ENCODE data around the gene DUOXA1.

The DUOXA1 gene

DNA sequence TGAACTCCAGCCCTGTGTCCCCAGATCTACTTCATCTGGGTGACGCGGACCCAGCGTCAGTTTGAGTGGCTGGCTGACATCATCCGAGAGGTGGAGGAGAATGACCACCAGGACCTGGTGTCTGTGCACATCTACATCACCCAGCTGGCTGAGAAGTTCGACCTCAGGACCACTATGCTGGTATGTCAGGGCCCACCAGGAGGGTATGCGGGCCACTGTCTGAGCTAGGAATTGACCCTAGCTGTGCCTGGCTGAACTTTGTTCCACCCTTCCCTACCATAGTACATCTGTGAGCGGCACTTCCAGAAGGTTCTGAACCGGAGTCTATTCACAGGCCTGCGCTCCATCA, 33.8 kb upstream of the DUOXA1 start:
- no peaks in the 10 kb centered on the region for H3K27me3 ChIP-seq (ENCODE audit: insufficient read depth, low read length)
- H3K4me1 ChIP-seq (ENCODE audit: insufficient read depth, low read length) = peaks cover 3% of the 10 kb centered on the region

GRCh38 chr15:45162771-45163507, 33.3 kb upstream of the DUOXA1 start:
- Histone ChIP-seq H3K9me3 (ENCODE audit: low read length) (no peaks in the 10 kb centered on the region), H3K36me3 (ENCODE audit: insufficient read depth, low read length) (no peaks in the 10 kb centered on the region), H2AFZ (ENCODE audit: low read depth, low read length) (no peak overlapping the region), H3K4me1 (ENCODE audit: insufficient read depth, low read length) (peaks cover 8% of the 10 kb centered on the region), H3K4me3 (ENCODE audit: low read length) (no peak overlapping the region), H3K27me3 (ENCODE audit: insufficient read depth, low read length) (no peaks in the 10 kb centered on the region)

More for the DNA sequence above, 33.8 kb upstream of the DUOXA1 start:
- Histone ChIP-seq H3K36me3 (ENCODE audit: insufficient read depth, low read length) (peaks cover 3% of the 10 kb centered on the region), H3K9me3 (ENCODE audit: low read length) (no peaks in the 10 kb centered on the region), H2AFZ (ENCODE audit: low read depth, low read length) (no peak overlapping the region), H3K4me3 (ENCODE audit: low read length) (no peak overlapping the region)

GRCh38 chr15:45161666-45162065, 32.0 kb upstream of the DUOXA1 start:
- H3K4me3 ChIP-seq (ENCODE audit: low read length) = no peak overlapping the region
- no peaks in the 10 kb centered on the region for H3K27me3 ChIP-seq (ENCODE audit: insufficient read depth, low read length)
- H3K4me1 ChIP-seq (ENCODE audit: insufficient read depth, low read length) = peaks cover 17% of the 10 kb centered on the region
- no peak overlapping the region for H2AFZ ChIP-seq (ENCODE audit: low read depth, low read length)
- no peaks in the 10 kb centered on the region for H3K36me3 ChIP-seq (ENCODE audit: insufficient read depth, low read length)
- H3K9me3 ChIP-seq (ENCODE audit: low read length) = no peaks in the 10 kb centered on the region

GRCh38 chr15:45157974-45158373, 28.3 kb upstream of the DUOXA1 start:
- Histone ChIP-seq H2AFZ (ENCODE audit: low read depth, low read length) (no peak overlapping the region), H3K4me1 (ENCODE audit: insufficient read depth, low read length) (peaks cover 14% of the 10 kb centered on the region)

DNA sequence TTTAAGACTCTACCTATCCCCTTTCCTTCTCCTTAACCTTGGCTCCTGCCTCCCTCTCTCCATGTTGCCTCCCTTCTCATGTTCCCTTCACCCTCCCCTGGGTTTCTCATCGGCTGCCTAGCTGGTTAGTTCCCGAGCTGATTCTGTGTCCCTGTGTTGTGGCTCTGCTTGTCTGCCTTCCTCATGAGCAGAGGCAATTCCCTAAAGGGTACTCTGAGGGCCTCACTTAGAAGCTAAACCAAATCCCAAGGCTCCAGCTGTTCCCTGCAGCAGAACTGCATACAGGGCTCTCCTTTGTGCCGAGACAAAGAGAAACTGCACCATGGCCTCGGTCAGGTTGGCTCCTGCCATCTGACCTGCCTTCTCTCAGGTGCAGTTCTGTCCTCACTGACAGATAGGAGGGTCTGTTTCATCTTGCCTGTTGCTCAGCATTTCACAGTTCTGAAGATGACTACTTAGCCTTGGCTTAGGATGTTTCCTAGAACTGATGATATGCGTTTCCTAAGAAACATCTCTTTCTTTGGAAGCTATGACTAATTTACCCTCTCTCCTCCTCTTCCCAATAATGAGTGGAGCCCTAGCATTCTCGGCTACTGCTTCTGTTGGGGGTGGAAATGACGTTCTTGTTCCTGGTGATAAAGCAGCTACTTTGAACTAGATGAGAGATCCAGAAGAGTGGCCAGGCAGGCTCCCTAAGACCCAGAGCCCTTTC, 27.2 kb upstream of the DUOXA1 start:
- no peaks in the 10 kb centered on the region for H3K36me3 ChIP-seq (ENCODE audit: insufficient read depth, low read length)
- H3K4me3 ChIP-seq (ENCODE audit: low read length) = no peak overlapping the region
- no peak overlapping the region for H2AFZ ChIP-seq (ENCODE audit: low read depth, low read length)
- no peaks in the 10 kb centered on the region for H3K27me3 ChIP-seq (ENCODE audit: insufficient read depth, low read length)
- H3K4me1 ChIP-seq (ENCODE audit: insufficient read depth, low read length) = peaks cover 14% of the 10 kb centered on the region
- no peaks in the 10 kb centered on the region for H3K9me3 ChIP-seq (ENCODE audit: low read length)

More at GRCh38 chr15:45157974-45158373, 28.3 kb upstream of the DUOXA1 start:
- Histone ChIP-seq H3K9me3 (ENCODE audit: low read length) (no peaks in the 10 kb centered on the region), H3K4me3 (ENCODE audit: low read length) (no peak overlapping the region), H3K36me3 (ENCODE audit: insufficient read depth, low read length) (no peaks in the 10 kb centered on the region), H3K27me3 (ENCODE audit: insufficient read depth, low read length) (no peaks in the 10 kb centered on the region)

GRCh38 chr15:45155739-45156138, 26.1 kb upstream of the DUOXA1 start:
- no peak overlapping the region for H3K4me3 ChIP-seq (ENCODE audit: low read length)
- no peaks in the 10 kb centered on the region for H3K9me3 ChIP-seq (ENCODE audit: low read length)
- no peaks in the 10 kb centered on the region for H3K27me3 ChIP-seq (ENCODE audit: insufficient read depth, low read length)
- H3K36me3 ChIP-seq (ENCODE audit: insufficient read depth, low read length) = no peaks in the 10 kb centered on the region
- H3K4me1 ChIP-seq (ENCODE audit: insufficient read depth, low read length) = peaks cover 14% of the 10 kb centered on the region
- H2AFZ ChIP-seq (ENCODE audit: low read depth, low read length) = no peak overlapping the region

DNA sequence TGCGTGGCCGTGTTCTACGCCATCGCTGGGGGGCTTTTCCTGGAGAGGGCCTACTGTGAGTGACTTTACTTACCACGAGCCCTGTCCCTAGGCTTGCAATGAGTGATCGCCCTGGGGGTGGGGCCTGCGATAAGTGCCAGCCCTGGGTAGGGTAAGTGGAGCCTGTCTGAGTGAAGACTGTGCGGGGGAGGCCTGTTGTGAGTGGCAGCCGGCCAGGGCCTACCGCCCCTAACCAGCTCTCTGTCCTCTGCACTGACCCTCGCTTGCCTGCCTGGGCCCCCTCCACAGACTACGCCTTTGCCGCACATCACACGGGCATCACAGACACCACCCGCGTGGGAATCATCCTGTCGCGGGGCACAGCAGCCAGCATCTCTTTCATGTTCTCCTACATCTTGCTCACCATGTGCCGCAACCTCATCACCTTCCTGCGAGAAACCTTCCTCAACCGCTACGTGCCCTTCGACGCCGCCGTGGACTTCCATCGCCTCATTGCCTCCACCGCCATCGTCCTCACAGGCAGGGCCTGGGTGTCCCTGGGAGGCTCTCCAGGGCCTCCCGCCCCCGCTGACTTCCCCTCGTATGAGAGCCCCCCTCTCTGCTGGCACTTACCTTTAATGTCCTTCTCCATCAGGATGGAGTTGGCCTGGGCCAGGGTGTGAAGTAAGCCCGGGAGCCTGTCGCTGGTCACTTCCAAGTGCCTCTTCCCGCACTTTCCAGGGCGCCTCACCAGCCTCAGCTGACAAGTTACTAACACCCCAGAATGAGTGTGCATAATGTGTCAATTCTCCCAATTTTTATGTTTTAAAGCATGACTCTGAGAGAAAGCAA, 22.5 kb upstream of the DUOXA1 start:
- Histone ChIP-seq H3K4me1 (ENCODE audit: insufficient read depth, low read length) (peaks cover 4% of the 10 kb centered on the region), H3K4me3 (ENCODE audit: low read length) (no peak overlapping the region), H3K27me3 (ENCODE audit: insufficient read depth, low read length) (no peaks in the 10 kb centered on the region), H2AFZ (ENCODE audit: low read depth, low read length) (no peak overlapping the region), H3K36me3 (ENCODE audit: insufficient read depth, low read length) (no peaks in the 10 kb centered on the region), H3K9me3 (ENCODE audit: low read length) (no peaks in the 10 kb centered on the region)

DNA sequence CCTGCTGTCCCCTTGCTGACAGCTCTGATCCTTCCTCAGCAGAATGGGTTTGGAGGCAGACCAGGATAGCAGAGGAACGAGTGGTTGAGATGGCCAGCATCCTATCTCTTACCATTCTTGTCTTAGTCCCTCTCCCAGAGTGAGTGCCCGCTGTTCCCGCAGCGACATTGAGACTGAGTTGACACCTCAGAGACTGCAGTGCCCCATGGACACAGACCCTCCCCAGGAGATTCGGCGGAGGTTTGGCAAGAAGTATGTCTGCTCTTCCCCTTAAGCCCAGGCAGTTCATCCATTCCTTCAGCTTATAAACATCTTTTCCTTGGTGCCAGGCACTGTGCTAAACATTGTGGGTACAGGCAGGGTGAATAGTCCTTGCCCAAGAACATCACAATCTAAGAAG, 21.3 kb upstream of the DUOXA1 start:
- Histone ChIP-seq H3K9me3 (ENCODE audit: low read length) (no peaks in the 10 kb centered on the region), H2AFZ (ENCODE audit: low read depth, low read length) (no peak overlapping the region), H3K27me3 (ENCODE audit: insufficient read depth, low read length) (no peaks in the 10 kb centered on the region), H3K4me3 (ENCODE audit: low read length) (no peak overlapping the region), H3K36me3 (ENCODE audit: insufficient read depth, low read length) (no peaks in the 10 kb centered on the region), H3K4me1 (ENCODE audit: insufficient read depth, low read length) (no peaks in the 10 kb centered on the region)

GRCh38 chr15:45150481-45150880, 20.8 kb upstream of the DUOXA1 start:
- Histone ChIP-seq H3K27me3 (ENCODE audit: insufficient read depth, low read length) (no peaks in the 10 kb centered on the region), H3K9me3 (ENCODE audit: low read length) (no peaks in the 10 kb centered on the region), H3K36me3 (ENCODE audit: insufficient read depth, low read length) (no peaks in the 10 kb centered on the region), H2AFZ (ENCODE audit: low read depth, low read length) (no peak overlapping the region), H3K4me3 (ENCODE audit: low read length) (no peak overlapping the region), H3K4me1 (ENCODE audit: insufficient read depth, low read length) (no peaks in the 10 kb centered on the region)

GRCh38 chr15:45149060-45149459, 19.4 kb upstream of the DUOXA1 start:
- Histone ChIP-seq H2AFZ (ENCODE audit: low read depth, low read length) (no peak overlapping the region), H3K36me3 (ENCODE audit: insufficient read depth, low read length) (no peaks in the 10 kb centered on the region), H3K4me3 (ENCODE audit: low read length) (no peak overlapping the region), H3K9me3 (ENCODE audit: low read length) (no peaks in the 10 kb centered on the region), H3K27me3 (ENCODE audit: insufficient read depth, low read length) (peaks cover 3% of the 10 kb centered on the region), H3K4me1 (ENCODE audit: insufficient read depth, low read length) (no peaks in the 10 kb centered on the region)

- Histone ChIP-seq H3K4me3 (ENCODE audit: low read length) (no peak overlapping the region), H3K4me1 (ENCODE audit: insufficient read depth, low read length) (no peaks in the 10 kb centered on the region), H3K9me3 (ENCODE audit: low read length) (no peaks in the 10 kb centered on the region), H2AFZ (ENCODE audit: low read depth, low read length) (no peak overlapping the region), H3K36me3 (ENCODE audit: insufficient read depth, low read length) (no peaks in the 10 kb centered on the region), H3K27me3 (ENCODE audit: insufficient read depth, low read length) (peaks cover 8% of the 10 kb centered on the region)
Measured at GRCh38 chr15:45148076-45149059, 18.7 kb upstream of the DUOXA1 start.

- H2AFZ ChIP-seq (ENCODE audit: low read depth, low read length) = no peak overlapping the region
- H3K9me3 ChIP-seq (ENCODE audit: low read length) = no peaks in the 10 kb centered on the region
- peaks cover 11% of the 10 kb centered on the region for H3K27me3 ChIP-seq (ENCODE audit: insufficient read depth, low read length)
- H3K4me1 ChIP-seq (ENCODE audit: insufficient read depth, low read length) = no peaks in the 10 kb centered on the region
- H3K36me3 ChIP-seq (ENCODE audit: insufficient read depth, low read length) = no peaks in the 10 kb centered on the region
- H3K4me3 ChIP-seq (ENCODE audit: low read length) = no peak overlapping the region
Measured at GRCh38 chr15:45147606-45148005, 17.9 kb upstream of the DUOXA1 start.
